Amniotic stem cell (primary cell): ENCODE data around the gene EREG.
"Not testable (repeated sequence)": the region's sequence is repeated elsewhere in the genome, so short reads cannot be mapped to it uniquely, and the experiment has no call there.

ENCODE experiments used
- DNase-seq: peaks from one replicate; lab custom pipeline; 2025; lab: John Stamatoyannopoulos, UW

The EREG gene, protein sequence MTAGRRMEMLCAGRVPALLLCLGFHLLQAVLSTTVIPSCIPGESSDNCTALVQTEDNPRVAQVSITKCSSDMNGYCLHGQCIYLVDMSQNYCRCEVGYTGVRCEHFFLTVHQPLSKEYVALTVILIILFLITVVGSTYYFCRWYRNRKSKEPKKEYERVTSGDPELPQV

GRCh38 chr4:74364652-74365491 lies at the start of gene EREG:
EREG (plus strand) TSS chr4:74365145; CDS start chr4:74365309, 164 bp downstream.
- no peak for DNase-seq

DNA sequence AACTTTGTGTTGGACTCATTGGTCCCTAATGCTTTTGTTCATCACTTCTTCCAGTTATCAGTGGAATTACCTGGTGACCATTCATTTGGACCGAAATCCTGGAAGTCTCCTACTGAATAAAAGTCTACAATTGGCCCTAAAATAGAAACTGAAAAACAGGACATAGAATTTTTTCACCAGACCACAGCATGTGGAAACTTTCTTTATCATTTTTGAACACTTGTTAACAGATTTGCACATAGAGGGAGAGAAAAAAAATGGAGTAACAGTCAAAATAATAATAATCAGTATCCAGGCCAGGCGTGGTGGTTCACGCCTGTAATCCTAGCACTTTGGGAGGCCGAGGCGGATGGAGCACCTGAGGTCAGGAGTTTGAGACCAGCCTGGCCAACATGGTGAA lies 49.6 kb upstream of the EREG start:
- DNase-seq: no peak

DNA sequence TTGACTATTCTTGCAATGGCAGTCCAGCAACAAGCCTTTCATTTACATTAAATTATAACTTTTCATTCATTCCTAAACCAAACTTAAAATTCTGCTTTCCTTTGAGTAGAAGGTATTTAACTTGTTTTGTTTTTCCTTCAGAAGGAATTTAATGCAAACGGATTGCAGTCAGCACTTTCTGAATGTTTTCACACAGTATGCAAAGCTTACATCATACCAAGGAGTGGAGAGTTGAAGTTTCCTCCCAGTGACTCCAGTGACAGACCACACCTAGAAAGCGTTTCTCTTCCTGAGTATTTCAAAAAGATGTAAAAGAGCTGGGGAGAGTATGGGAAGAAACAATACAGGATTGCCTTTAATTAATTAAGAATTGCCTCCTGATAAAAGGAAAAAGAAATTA lies 48.5 kb upstream of the EREG start:
- no peak for DNase-seq

DNA sequence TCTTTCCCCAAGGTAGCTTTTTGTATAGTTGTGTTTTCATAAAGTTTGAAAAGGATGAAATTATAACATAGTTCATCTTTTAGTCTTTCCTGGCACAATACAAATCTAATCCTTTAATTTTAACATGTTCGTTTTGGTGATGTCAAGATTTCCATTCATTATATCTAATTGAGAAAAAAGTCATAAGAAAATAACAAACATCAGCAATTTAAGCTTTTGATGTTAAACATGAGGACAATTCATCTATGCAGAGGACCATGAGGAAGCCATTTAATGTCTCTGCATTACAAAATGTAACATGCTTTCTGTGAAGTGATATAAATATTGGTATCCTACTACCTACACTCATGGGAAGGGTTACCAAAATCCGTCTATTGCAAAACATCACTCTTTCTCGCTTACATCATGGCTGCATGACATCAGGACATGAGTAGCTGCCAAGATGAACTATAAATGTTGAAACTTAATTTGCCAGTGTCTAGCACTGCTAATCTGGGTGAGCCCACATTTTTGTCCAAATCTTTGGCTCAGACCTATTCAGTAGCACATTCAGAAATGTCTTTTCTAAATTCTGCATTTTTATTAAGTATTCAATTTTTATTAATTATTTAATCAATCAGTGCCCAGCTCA lies 47.2 kb upstream of the EREG start:
- DNase-seq: no peak

- no peak for DNase-seq
Observed at GRCh38 chr4:74318276-74318675, 46.7 kb upstream of the EREG start.

DNA sequence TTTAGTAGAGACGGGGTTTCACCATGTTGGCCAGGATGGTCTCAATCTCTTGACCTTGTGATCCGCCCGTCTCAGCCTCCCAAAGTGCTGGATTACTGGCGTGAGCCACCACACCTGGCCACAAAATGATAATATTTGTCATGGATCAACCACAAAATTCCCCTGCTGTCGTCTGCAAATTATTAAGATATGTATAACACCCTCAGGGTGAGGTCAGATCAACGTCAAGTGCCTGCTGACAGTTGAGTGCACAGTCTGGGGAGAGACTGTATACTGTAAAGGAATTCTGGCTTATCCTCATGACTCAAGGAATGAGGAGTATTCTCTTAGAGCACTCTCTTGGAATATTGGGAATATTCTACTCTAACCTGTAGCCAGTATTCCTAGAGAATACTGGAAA lies 45.5 kb upstream of the EREG start:
- no peak for DNase-seq

DNA sequence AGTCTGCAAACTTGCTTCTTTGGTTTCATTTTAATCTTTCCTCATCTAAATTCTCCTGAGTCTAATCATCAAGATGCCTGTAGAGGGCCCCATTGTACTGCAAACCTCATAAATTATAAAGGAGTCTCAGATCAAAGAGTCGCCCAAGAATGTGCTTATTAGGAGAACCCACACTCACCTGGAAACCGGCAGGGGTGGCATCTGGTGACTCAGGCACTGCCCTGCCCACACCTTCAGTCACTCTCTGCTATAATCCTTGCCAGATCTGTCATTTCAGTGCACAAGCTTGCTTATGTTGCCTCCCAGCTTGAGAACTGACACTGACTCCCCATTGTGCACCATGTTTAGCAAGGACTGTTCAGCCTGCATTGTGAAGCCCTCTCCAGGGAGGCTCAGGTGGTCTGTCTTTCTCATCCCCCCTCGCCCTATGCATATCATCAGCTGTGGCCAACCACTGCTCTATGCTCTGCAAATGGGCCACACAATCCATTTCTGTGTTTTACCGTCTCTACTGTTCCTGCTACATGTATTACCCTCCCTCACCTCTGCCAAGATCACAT lies 44.3 kb upstream of the EREG start:
- peak; percentile 13 for DNase-seq

GRCh38 chr4:74322301-74322700 lies 42.6 kb upstream of the EREG start:
- no peak for DNase-seq

GRCh38 chr4:74323663-74324062 lies 41.3 kb upstream of the EREG start:
- DNase-seq: no peak

- no peak for DNase-seq
Observed at GRCh38 chr4:74324262-74324661, 40.7 kb upstream of the EREG start.

DNA sequence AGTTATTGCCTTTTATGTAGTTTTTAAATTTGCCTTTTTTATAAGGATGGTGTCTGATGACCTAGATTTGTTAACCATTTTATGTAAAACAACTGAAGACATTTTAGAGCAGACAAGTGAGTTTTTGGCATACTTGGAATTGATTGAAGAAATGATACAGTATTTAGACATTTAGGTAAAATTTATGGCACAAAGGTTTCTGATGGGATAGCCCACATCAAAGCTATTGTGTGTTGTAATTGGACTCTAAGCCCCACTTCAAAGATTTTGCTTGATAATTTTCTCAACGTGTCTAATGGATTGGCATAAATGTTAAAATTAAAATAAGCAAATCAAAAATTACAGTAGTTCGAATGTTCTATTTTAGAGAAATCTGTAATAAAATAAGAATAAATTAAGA lies 39.1 kb upstream of the EREG start:
- no peak for DNase-seq

DNA sequence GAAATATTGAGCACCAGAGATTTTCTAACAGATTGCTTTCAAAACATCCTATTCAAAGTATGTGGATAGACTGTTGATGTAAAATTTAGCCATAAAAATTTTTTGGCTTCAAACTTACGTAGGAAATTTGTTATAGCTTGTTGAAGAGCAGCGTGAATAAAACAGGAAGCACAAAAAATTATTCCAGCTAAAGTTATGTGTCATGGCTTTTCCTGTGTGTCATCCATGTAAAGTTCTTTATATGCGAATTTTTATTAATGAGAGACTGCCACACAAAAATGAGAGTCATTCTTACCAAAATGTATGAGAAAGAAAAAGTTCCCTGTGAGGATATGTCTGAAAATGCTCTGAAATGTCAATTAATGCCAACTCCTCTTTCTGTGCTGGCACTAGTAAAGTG lies 37.2 kb upstream of the EREG start:
- DNase-seq: no peak

DNA sequence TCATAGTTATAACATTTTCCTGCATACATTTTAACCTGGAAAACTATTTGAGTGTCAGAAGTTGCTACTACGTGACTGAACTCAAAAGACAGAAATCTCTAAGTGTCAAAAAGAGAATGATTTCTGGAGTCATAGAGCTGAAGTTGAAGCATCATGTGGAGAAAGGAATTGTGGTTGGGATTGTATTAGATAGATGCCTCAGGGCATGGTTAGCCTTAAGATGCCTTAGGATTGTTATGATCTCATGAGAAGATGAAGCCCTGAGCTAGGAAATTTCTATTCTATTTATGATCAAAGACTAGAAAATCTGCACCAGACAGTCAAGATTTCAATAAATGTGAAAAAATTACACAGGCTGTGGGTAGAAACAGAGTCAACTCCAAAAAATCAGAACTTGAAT lies 36.4 kb upstream of the EREG start:
- DNase-seq: peak; percentile 1

DNA sequence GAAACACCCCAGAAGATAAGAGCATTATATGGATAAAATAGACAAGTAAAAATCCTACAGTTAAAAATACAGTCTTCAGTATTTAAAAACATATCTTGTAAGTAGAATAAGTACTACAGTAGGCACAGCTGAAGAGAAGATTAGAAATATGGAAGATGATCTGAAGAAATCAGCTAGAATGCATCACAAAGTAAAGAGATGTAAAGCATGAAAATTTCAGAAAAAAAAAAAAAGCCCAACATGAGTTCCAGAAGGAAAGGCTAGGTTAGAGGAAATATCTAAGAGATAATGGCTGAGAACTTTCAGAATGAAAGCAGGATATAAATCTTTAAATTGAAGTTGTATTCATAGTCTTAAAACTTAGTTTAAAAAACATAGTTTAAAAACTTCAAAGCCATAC lies 35.6 kb upstream of the EREG start:
- no peak for DNase-seq

- no peak for DNase-seq
Observed at GRCh38 chr4:74330295-74330750, 34.6 kb upstream of the EREG start.

GRCh38 chr4:74331252-74331651 lies 33.7 kb upstream of the EREG start:
- DNase-seq: no peak

GRCh38 chr4:74331944-74332343 lies 33.0 kb upstream of the EREG start:
- DNase-seq: no peak

DNA sequence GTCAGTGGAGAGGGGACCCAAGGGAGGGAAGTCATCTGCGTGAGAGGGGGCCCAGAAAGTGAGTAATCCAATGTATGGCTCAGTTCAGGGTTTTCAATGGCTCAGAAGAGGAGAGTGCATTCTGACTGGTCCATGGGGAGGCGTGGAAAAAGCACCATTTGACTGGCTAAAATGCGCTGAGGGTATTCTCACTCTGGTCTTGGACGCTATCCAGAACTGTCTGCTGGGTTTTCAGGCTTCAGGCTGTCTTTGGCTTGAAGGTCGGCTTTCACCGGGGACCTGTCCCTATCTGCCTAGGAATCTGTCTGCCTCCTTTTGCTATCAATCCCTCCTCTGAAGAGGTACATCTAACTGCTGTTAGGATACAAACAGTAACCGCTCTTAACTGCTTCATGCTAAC lies 30.3 kb upstream of the EREG start:
- no peak for DNase-seq

DNA sequence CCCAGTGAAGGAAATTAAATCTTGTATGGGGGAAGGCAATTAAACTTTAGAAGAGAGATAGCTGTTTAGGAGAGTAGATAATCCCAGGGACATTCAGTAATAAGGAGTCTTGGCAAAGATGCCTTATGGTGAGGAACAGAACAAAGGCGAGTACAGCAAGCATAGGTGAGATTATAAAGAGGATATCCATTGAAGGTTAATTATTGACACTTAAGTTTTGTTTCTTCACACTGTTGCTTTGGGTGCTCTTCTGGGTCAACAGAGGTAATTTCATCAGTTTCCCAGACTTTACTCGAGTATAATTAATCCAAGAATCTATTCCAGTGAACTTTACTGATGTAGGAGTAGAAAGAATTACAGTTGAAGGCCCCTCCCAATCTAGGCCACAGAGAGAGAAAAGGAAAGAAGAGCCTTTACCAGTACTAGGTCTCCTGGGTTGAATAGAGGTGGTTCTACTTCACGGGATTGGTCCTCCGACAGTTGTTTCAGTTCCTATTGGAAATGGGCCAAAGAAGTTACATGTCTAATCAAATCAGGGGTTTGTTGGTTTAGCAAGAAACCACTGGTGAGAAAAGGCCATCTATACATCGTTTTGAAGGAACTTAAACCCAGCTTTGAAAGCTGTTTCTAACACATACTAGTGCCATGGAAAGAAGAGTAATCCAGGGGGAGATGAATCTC lies 29.5 kb upstream of the EREG start:
- DNase-seq: no peak

DNA sequence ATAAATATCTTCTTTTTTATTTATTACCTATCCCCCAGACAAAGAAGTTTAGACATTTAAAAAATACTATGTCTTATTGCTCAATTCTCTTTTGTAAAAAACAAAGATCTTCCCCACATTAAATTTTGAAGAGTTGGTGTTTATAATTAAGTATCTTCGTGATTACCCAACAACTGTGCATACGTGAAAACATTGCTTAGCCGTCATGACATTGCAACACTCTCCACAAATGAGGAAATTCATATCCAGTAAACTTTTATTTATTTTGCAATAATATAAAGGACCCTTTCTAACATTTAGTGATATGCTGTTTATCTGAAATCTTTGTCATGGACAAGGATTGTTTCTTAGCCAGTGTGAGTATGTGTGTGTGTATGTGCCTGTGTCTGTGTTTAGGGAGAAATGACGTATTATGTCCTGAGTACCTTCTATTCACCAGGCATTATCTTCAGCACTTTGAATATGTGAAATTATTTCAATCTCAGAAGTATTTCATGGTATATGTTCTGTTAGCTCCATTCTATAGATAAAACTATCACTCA lies 26.1 kb upstream of the EREG start:
- DNase-seq: no peak

DNA sequence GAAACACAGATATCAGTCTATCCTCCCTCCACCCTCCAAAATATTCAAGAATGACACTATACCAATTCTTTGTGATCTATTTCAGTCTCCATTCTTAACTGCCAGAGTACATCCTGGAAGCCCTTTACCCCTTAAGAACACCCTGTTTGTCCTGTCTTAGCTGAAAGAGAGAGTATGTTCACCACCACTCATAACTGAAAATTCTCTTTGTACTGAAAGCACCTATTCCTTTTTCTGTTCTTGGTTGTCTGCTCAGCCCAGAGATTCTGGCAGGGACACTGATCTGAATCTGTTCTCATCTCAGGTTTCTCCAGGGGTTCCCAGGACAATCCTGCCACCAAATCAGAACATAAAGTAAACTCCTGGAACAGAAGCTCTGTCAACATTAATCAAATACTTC lies 25.4 kb upstream of the EREG start:
- DNase-seq: no peak

GRCh38 chr4:74340421-74340820 lies 24.5 kb upstream of the EREG start:
- not testable (repeated sequence) for DNase-seq
